HuH-7 (cell line): ENCODE data around the gene SRXN1.
"Not testable (repeated sequence)": the region's sequence is repeated elsewhere in the genome, so short reads cannot be mapped to it uniquely, and the experiment has no call there.

Source experiments
- DNase-seq: peaks from one replicate; pipeline ENCODE4 v3.0.0; 2011; ENCODE audit warnings: low spot score

Gene SRXN1

GRCh38 chr20:655726-656624 lies 3.0 kb upstream of the SRXN1 start:
- no peak for DNase-seq

- DNase-seq: no peak
Observed at GRCh38 chr20:654417-654750, 1.4 kb upstream of the SRXN1 start.

- DNase-seq: no peak
Observed at GRCh38 chr20:653590-654416, 803 bp upstream of the SRXN1 start.

- no peak for DNase-seq
Observed at GRCh38 chr20:652615-653109, 338 bp downstream of the SRXN1 start.

GRCh38 chr20:651713-652614 lies 1.0 kb downstream of the SRXN1 start:
- peak; percentile 54 for DNase-seq

GRCh38 chr20:650954-651353 lies 2.0 kb downstream of the SRXN1 start:
- no peak for DNase-seq

GRCh38 chr20:650281-650680 lies 2.7 kb downstream of the SRXN1 start:
- DNase-seq: no peak

GRCh38 chr20:647479-648019 lies 5.5 kb downstream of the SRXN1 start:
- DNase-seq: no peak

- no peak for DNase-seq
Observed at GRCh38 chr20:646868-647233, 6.1 kb downstream of the SRXN1 start.

GRCh38 chr20:646107-646867 lies 6.7 kb downstream of the SRXN1 start:
- no peak for DNase-seq

- peak; percentile 95 for DNase-seq
Observed at GRCh38 chr20:645318-646106, 7.5 kb downstream of the SRXN1 start.

GRCh38 chr20:644692-645317 lies 8.2 kb downstream of the SRXN1 start:
- no peak for DNase-seq

- DNase-seq: no peak
Observed at GRCh38 chr20:642398-643174, 10.4 kb downstream of the SRXN1 start.

GRCh38 chr20:642013-642397 lies 11.0 kb downstream of the SRXN1 start:
- DNase-seq: not testable (repeated sequence)

GRCh38 chr20:641516-641875 lies 11.5 kb downstream of the SRXN1 start:
- DNase-seq: peak; percentile 90

GRCh38 chr20:640674-641515 lies 12.1 kb downstream of the SRXN1 start:
- DNase-seq: no peak

- no peak for DNase-seq
Observed at GRCh38 chr20:638579-638978, 14.4 kb downstream of the SRXN1 start.

GRCh38 chr20:637559-637958 lies 15.4 kb downstream of the SRXN1 start:
- no peak for DNase-seq
